ENCODE measurements around the gene PDCD5. TPM values are rescaled to one million over a fixed set of nuclear protein-coding genes. Genes with fewer than 3 reads are reported as not detected.

PDCD5 gene
- total RNA-seq, 1 experiment from 2014 or later: 118 TPM

GRCh38 chr19:32542477-32543108 lies 38.4 kb upstream of the PDCD5 start:
- Mint-ChIP-seq H3K27ac (peak overlapping the region in 1 of 3 experiments; percentile 5; a peak in 1 of 7 replicates), H3K27me3 (ENCODE audit: low read depth) (peaks cover 3% of the 10 kb centered on the region), H3K4me3 (no peak overlapping the region), H3K36me3 (ENCODE audit: insufficient read depth in 1 of 3, low read depth in 3 of 3) (no peaks in the 10 kb centered on the region), H3K4me1 (no peaks in the 10 kb centered on the region), H3K9me3 (no peaks in the 10 kb centered on the region)
- no peak overlapping the region for H2BK120ac ChIP-seq (ENCODE audit: low read depth, low read length, poor library complexity, severe bottlenecking)
- H3K9ac ChIP-seq (ENCODE audit: extremely low read depth, insufficient read length, low read length): no peak overlapping the region
- H3K79me2 ChIP-seq (ENCODE audit: insufficient read depth, low read length): no peaks in the 10 kb centered on the region
- no peaks in the 10 kb centered on the region for H3K23me2 ChIP-seq (ENCODE audit: insufficient read length, low read depth, low read length, poor library complexity, severe bottlenecking)
- H4K8ac ChIP-seq (replicated peaks; ENCODE audit: insufficient read length, low read depth, low read length): no peak overlapping the region
- H2AFZ ChIP-seq (ENCODE audit: low read length): no peak overlapping the region
- no peaks in the 10 kb centered on the region for H3K9me3 ChIP-seq (ENCODE audit: control insufficient read depth, low read depth, low read length)
- no peak for TF ChIP-seq CTCF (conservative IDR thresholded peaks at IDR 0.05)
- H4K20me1 ChIP-seq (ENCODE audit: control insufficient read depth, insufficient read depth, insufficient read length): no peaks in the 10 kb centered on the region
- H2BK15ac ChIP-seq (ENCODE audit: low read depth, low read length): no peak overlapping the region
- no peak overlapping the region for H2BK20ac ChIP-seq (ENCODE audit: low read depth, low read length, poor library complexity, severe bottlenecking)
- H2AK5ac ChIP-seq (ENCODE audit: insufficient read length, low read length): no peak overlapping the region
- H3K18ac ChIP-seq (ENCODE audit: insufficient read length, low read depth, low read length): no peak overlapping the region
- no peak overlapping the region for H2BK12ac ChIP-seq (ENCODE audit: insufficient read length, low read depth, low read length)
- H3K4ac ChIP-seq (ENCODE audit: low read depth, low read length): no peak overlapping the region
- no CpG with 5 or more reads among the region's 8 CpGs for WGBS (ENCODE audit: extremely low coverage, insufficient read length, low lambda C conversion rate)
- H4K91ac ChIP-seq (ENCODE audit: insufficient read length, low read depth, low read length): no peak overlapping the region
- H3K27me3 ChIP-seq (ENCODE audit: insufficient read depth, low read length): no peaks in the 10 kb centered on the region
- no peak for DNase-seq
- no peak overlapping the region for H3K27ac ChIP-seq (ENCODE audit: insufficient read length, low read depth, low read length)
- H3K56ac ChIP-seq (ENCODE audit: insufficient read length, low read depth, low read length): no peak overlapping the region
- no peak overlapping the region for H2BK5ac ChIP-seq (ENCODE audit: insufficient read length, low read length)
- H3K4me2 ChIP-seq (ENCODE audit: insufficient read depth, insufficient read length, low read length): no peak overlapping the region
- H3K14ac ChIP-seq (ENCODE audit: insufficient read depth, low read length): no peak overlapping the region
- H3K4me1 ChIP-seq (ENCODE audit: insufficient read depth, low read length): no peaks in the 10 kb centered on the region
- no peak overlapping the region for H3T11ph ChIP-seq (ENCODE audit: low read length)
- H3K23ac ChIP-seq (ENCODE audit: insufficient read length, low read depth, low read length): no peak overlapping the region
- H3K79me1 ChIP-seq (ENCODE audit: insufficient read depth, low read depth, low read length, poor library complexity, severe bottlenecking): no peaks in the 10 kb centered on the region
- no peak overlapping the region for H4K5ac ChIP-seq (ENCODE audit: insufficient read length, low read depth, low read length)
